ENCODE data around the gene TALDO1.

Gene TALDO1

GRCh38 chr11:810040-810567 lies 62.8 kb downstream of the TALDO1 start:
- no peak for TF ChIP-seq CTCF (IDR thresholded peaks at IDR 0.05; ENCODE audit: extremely low read depth, missing control alignments)
- DNase-seq (ENCODE audit: low spot score), result no peak

DNA sequence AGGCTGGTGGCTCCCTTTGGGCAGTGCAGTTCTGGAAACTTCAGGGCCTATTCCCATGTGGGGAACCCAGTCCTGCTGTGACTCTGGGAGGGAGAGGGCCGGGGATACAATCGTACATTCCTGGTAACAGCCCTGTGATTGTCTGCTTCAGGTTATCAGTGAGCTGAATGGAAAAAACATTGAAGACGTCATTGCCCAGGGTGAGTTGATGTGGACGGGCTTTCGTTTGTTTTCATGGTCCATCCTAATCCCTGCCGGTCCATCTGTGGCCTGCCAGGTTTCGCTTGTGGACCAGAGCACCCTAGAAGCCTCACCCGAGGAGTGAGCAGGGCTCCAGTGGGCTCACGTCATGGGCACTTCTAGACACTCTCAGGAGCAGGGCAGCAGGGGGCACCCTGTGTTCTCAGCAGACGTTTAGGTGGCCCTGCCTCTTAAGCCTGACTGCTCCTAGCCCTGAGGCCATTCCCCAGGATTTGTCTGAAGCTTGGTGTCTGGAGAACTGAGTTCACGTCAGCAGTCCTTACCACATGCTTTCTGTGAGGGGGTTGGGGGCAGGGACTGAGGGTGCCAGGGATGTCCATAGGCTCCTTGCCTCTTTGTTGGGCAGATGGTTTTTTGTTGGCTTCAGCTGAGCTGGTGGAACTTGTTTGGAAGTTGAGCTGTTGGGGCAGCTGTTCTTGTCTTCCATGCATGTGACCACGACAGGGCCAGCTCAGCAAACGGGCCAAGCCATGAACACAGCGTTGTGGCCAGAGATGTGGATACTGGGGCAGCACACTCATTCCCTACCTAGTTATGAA lies 64.4 kb downstream of the TALDO1 start:
- DNase-seq (ENCODE audit: low spot score), result no peak
- TF ChIP-seq CTCF (IDR thresholded peaks at IDR 0.05; ENCODE audit: extremely low read depth, missing control alignments), result no peak

- TF ChIP-seq CTCF (IDR thresholded peaks at IDR 0.05; ENCODE audit: extremely low read depth, missing control alignments), result no peak
- no peak for DNase-seq (ENCODE audit: low spot score)
These were observed 65.1 kb downstream of the TALDO1 start for GRCh38 chr11:812390-812789.

- no peak for TF ChIP-seq CTCF (IDR thresholded peaks at IDR 0.05; ENCODE audit: extremely low read depth, missing control alignments)
- DNase-seq (ENCODE audit: low spot score), result no peak
These were observed 65.8 kb downstream of the TALDO1 start for GRCh38 chr11:813072-813455.

DNA sequence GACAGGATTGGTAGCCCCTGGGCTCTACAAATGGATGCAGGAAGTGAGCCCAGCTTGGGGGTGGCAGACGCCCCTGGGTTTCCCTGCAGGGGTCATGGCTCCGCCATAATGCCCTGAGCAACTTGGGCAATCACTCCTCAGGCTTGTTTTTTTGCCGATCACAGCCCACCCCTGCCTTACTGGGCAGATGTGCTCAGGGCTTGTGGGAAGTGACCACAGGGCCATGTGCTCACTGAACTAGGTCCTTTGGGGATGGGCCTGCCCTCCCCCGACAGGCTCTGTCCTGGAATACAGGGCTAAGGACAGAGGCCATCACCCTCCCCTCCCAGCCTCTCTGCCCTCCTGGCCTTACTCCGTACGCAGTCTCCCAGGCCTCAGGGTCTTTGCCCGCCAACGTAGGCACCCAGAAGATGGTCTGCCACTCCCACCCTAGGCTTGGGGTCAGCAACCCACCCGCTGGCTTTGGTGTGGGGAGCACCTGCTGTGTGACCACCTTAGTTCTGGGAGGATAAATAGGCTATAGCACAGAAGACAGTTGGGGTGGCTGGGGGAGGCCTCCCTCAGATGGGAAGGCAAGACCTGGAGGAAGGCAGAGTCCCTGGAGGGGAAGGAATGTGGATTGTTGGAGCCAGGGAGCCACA lies 66.3 kb downstream of the TALDO1 start:
- no peak for DNase-seq (ENCODE audit: low spot score)
- TF ChIP-seq CTCF (IDR thresholded peaks at IDR 0.05; ENCODE audit: extremely low read depth, missing control alignments), result no peak

Data from GM20000 (cell line).